ENCODE data around the gene IRAK1BP1. TPM values are rescaled to one million over a fixed set of nuclear protein-coding genes. Genes with fewer than 3 reads are reported as not detected.
"Not testable (repeated sequence)": the region's sequence is repeated elsewhere in the genome, so short reads cannot be mapped to it uniquely, and the experiment has no call there.

Gene IRAK1BP1
- polyA plus RNA-seq, 3 donors, result 0.04 to 0.08 (median 0.04) TPM

- H3K36me3 Mint-ChIP-seq, result no peaks in the 10 kb centered on the region
- WGBS (ENCODE audit: insufficient coverage), result no CpG with 5 or more reads among the region's 5 CpGs
Observed at GRCh38 chr6:78883651-78884050, 16.3 kb downstream of the IRAK1BP1 start.

GRCh38 chr6:78889901-78890300, 22.6 kb downstream of the IRAK1BP1 start:
- H2AFZ ChIP-seq (ENCODE audit: insufficient read depth, low read depth, low read length, poor library complexity, severe bottlenecking); H3K4me1 ChIP-seq (ENCODE audit: control insufficient read depth in 1 of 2, insufficient read depth in 2 of 2, low read length in 2 of 2); H3K4me3 ChIP-seq (replicated peaks in 1 of 3; ENCODE audit: low read depth in 2 of 3, low read length in 3 of 3); intact Hi-C loops (cut with micrococcal nuclease); H3K27me3 Mint-ChIP-seq (ENCODE audit: low read depth in 3 of 3); H3K27ac Mint-ChIP-seq; H3K4me2 ChIP-seq (replicated peaks; ENCODE audit: extremely low read depth, low read length, poor library complexity, severe bottlenecking); H4K20me1 ChIP-seq (ENCODE audit: insufficient read depth, low read length); H3K27me3 ChIP-seq (ENCODE audit: control insufficient read depth in 2 of 2, insufficient read depth in 2 of 2, low read length in 2 of 2); H3K4me3 Mint-ChIP-seq; DNase-seq; H3K9me3 ChIP-seq (replicated peaks in 1 of 2; ENCODE audit: control insufficient read depth in 1 of 2, insufficient read depth in 1 of 2, low read length in 2 of 2); H3K27ac ChIP-seq (ENCODE audit: low read depth in 1 of 2, low read length in 2 of 2); H3K9ac ChIP-seq (ENCODE audit: insufficient read depth, low read length, poor library complexity, severe bottlenecking); H3K4me1 Mint-ChIP-seq; H3K79me2 ChIP-seq (ENCODE audit: insufficient read depth, low read length); H3K36me3 ChIP-seq (replicated peaks in 1 of 2; ENCODE audit: control insufficient read depth in 1 of 2, insufficient read depth in 2 of 2, low read length in 2 of 2); H3K36me3 Mint-ChIP-seq: not testable (repeated sequence)
- peaks cover 0 to 13% (median 3%) of the 10 kb centered on the region in 7 donors for H3K9me3 Mint-ChIP-seq
- WGBS (ENCODE audit: insufficient coverage), result no CpG with 5 or more reads among the region's 5 CpGs

More at GRCh38 chr6:78883651-78884050, 16.3 kb downstream of the IRAK1BP1 start:
- Mint-ChIP-seq H3K27ac (no peak overlapping the region), H3K9me3 (peaks cover 0 to 4% (median 0%) of the 10 kb centered on the region in 7 donors), H3K27me3 (ENCODE audit: low read depth in 3 of 3) (no peaks in the 10 kb centered on the region), H3K4me1 (peaks cover 1% of the 10 kb centered on the region), H3K4me3 (no peak overlapping the region)
- H2AFZ ChIP-seq (ENCODE audit: insufficient read depth, low read depth, low read length, poor library complexity, severe bottlenecking), result no peak overlapping the region
- H3K9me3 ChIP-seq (replicated peaks in 1 of 2; ENCODE audit: control insufficient read depth in 1 of 2, insufficient read depth in 1 of 2, low read length in 2 of 2), result no peaks in the 10 kb centered on the region
- no peaks in the 10 kb centered on the region for H4K20me1 ChIP-seq (ENCODE audit: insufficient read depth, low read length)
- no peaks in the 10 kb centered on the region for H3K4me1 ChIP-seq (ENCODE audit: control insufficient read depth in 1 of 2, insufficient read depth in 2 of 2, low read length in 2 of 2)
- H3K36me3 ChIP-seq (replicated peaks in 1 of 2; ENCODE audit: control insufficient read depth in 1 of 2, insufficient read depth in 2 of 2, low read length in 2 of 2), result no peaks in the 10 kb centered on the region
- intact Hi-C loops (cut with micrococcal nuclease), result no loop called here
- no peak overlapping the region for H3K9ac ChIP-seq (ENCODE audit: insufficient read depth, low read length, poor library complexity, severe bottlenecking)
- no peak overlapping the region for H3K4me3 ChIP-seq (replicated peaks in 1 of 3; ENCODE audit: low read depth in 2 of 3, low read length in 3 of 3)
- no peak overlapping the region for H3K27ac ChIP-seq (ENCODE audit: low read depth in 1 of 2, low read length in 2 of 2)
- DNase-seq, result no peak
- no peaks in the 10 kb centered on the region for H3K79me2 ChIP-seq (ENCODE audit: insufficient read depth, low read length)
- TF ChIP-seq CTCF (IDR thresholded peaks at IDR 0.05), result no peak
- H3K4me2 ChIP-seq (replicated peaks; ENCODE audit: extremely low read depth, low read length, poor library complexity, severe bottlenecking), result no peak overlapping the region
- H3K27me3 ChIP-seq (ENCODE audit: control insufficient read depth in 2 of 2, insufficient read depth in 2 of 2, low read length in 2 of 2), result no peaks in the 10 kb centered on the region
